Measurements from ENCODE around the gene THSD7A. TPM values are rescaled to one million over a fixed set of nuclear protein-coding genes. Genes with fewer than 3 reads are reported as not detected.

THSD7A gene
- total RNA-seq, 1 experiment from 2014 or later = 0.68 TPM

- ATAC-seq (no peak), DNase-seq (ENCODE audit: low spot score) (no peak)
- POLR2A ChIA-PET = no interaction called here
- Mint-ChIP-seq H3K4me3 (no peak overlapping the region), H3K9me3 (peaks cover 15% of the 10 kb centered on the region), H3K4me1 (peaks cover 21% of the 10 kb centered on the region), H3K27ac (no peak overlapping the region), H3K27me3 (ENCODE audit: low read depth) (no peaks in the 10 kb centered on the region), H3K36me3 (peaks cover 15% of the 10 kb centered on the region)
- CTCF ChIA-PET = no interaction called here
- TF ChIP-seq, protein P1, sequence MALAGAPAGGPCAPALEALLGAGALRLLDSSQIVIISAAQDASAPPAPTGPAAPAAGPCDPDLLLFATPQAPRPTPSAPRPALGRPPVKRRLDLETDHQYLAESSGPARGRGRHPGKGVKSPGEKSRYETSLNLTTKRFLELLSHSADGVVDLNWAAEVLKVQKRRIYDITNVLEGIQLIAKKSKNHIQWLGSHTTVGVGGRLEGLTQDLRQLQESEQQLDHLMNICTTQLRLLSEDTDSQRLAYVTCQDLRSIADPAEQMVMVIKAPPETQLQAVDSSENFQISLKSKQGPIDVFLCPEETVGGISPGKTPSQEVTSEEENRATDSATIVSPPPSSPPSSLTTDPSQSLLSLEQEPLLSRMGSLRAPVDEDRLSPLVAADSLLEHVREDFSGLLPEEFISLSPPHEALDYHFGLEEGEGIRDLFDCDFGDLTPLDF (CRISPR knock-in tag; IDR thresholded peaks at IDR 0.05) = no peak
Observed at GRCh38 chr7:11410656-11411644, 421.0 kb downstream of the THSD7A start.

DNA sequence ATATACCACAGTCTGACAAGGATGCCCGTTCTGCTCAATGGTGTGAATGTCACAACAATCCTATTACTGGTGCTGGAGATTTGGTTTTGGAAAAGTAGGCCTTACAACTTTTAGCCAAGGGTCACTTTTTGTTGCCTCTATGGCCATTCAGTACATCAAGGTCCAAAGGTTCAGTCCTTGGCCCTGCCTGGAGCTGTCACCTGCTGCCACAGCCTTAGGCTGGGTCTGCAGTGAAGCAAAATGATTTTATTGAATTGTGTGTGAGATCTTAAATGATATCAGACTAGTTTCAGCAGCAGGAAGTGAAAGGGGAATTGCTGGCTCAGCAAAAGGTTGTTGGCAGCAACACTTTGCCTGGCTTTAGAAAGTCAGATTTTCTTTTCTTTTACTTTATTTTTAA, 427.6 kb downstream of the THSD7A start:
- H3K27ac Mint-ChIP-seq = no peak overlapping the region

More for the DNA sequence above, 427.6 kb downstream of the THSD7A start:
- ATAC-seq = no peak
- no peak for DNase-seq (ENCODE audit: low spot score)
- H3K4me3 Mint-ChIP-seq = no peak overlapping the region
- H3K9me3 Mint-ChIP-seq = peaks cover 2% of the 10 kb centered on the region
- ChIA-PET CTCF (no interaction called here), POLR2A (no interaction called here)
- TF ChIP-seq EMX1 (CRISPR knock-in tag; IDR thresholded peaks at IDR 0.05) (no peak), KAT7 (CRISPR knock-in tag; IDR thresholded peaks at IDR 0.05; ENCODE audit: borderline replicate concordance) (no peak), AFF4 (CRISPR knock-in tag; IDR thresholded peaks at IDR 0.05; ENCODE audit: borderline replicate concordance) (no peak), JAZF1 (CRISPR knock-in tag; IDR thresholded peaks at IDR 0.05) (no peak), ZBTB21 (CRISPR knock-in tag; IDR thresholded peaks at IDR 0.05; ENCODE audit: borderline replicate concordance) (no peak), ELF4 (CRISPR knock-in tag; IDR thresholded peaks at IDR 0.05; ENCODE audit: low read depth) (no peak), TP53 (CRISPR knock-in tag; IDR thresholded peaks at IDR 0.05) (no peak), PREB (CRISPR knock-in tag; IDR thresholded peaks at IDR 0.05; ENCODE audit: borderline replicate concordance) (no peak), HMGXB4 (CRISPR knock-in tag; IDR thresholded peaks at IDR 0.05) (no peak), SOX15 (CRISPR knock-in tag; IDR thresholded peaks at IDR 0.05) (no peak)
- TF ChIP-seq, protein P2, sequence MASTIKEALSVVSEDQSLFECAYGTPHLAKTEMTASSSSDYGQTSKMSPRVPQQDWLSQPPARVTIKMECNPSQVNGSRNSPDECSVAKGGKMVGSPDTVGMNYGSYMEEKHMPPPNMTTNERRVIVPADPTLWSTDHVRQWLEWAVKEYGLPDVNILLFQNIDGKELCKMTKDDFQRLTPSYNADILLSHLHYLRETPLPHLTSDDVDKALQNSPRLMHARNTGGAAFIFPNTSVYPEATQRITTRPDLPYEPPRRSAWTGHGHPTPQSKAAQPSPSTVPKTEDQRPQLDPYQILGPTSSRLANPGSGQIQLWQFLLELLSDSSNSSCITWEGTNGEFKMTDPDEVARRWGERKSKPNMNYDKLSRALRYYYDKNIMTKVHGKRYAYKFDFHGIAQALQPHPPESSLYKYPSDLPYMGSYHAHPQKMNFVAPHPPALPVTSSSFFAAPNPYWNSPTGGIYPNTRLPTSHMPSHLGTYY (CRISPR knock-in tag; IDR thresholded peaks at IDR 0.05) = no peak
- TF ChIP-seq, protein P3, sequence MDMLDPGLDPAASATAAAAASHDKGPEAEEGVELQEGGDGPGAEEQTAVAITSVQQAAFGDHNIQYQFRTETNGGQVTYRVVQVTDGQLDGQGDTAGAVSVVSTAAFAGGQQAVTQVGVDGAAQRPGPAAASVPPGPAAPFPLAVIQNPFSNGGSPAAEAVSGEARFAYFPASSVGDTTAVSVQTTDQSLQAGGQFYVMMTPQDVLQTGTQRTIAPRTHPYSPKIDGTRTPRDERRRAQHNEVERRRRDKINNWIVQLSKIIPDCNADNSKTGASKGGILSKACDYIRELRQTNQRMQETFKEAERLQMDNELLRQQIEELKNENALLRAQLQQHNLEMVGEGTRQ (CRISPR knock-in tag; IDR thresholded peaks at IDR 0.05) = no peak
- H3K27me3 Mint-ChIP-seq (ENCODE audit: low read depth) = no peaks in the 10 kb centered on the region
- H3K36me3 Mint-ChIP-seq = no peaks in the 10 kb centered on the region
- no peaks in the 10 kb centered on the region for H3K4me1 Mint-ChIP-seq
